NCI-H2107 (cell line): ENCODE results near the gene ATF7.
"Not testable (repeated sequence)": the region's sequence is repeated elsewhere in the genome, so short reads cannot be mapped to it uniquely, and the experiment has no call there.

Source experiments
- DNase-seq: peaks from one replicate; lab custom pipeline; 2025; lab: John Stamatoyannopoulos, UW

ATF7 gene

DNA sequence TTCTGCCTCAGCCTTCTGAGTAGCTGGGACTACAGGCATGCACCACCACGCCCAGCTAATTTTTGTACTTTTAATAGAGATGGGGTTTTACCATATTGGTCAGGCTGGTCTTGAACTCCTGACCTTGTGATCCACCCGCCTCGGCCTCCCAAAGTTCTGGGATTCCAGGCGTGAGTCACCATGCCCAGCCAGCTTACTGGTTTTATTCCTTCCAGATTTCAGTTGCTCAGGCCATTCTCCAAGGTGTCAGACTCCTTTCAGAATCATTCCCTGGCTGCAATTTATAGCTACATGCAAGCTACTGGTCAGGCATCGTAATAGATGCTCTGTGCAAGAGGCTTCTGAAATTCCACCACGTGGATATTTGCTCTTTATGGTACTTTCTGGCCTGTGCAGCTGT is 144.7 kb downstream of the ATF7 start:
- DNase-seq, result not testable (repeated sequence)

DNA sequence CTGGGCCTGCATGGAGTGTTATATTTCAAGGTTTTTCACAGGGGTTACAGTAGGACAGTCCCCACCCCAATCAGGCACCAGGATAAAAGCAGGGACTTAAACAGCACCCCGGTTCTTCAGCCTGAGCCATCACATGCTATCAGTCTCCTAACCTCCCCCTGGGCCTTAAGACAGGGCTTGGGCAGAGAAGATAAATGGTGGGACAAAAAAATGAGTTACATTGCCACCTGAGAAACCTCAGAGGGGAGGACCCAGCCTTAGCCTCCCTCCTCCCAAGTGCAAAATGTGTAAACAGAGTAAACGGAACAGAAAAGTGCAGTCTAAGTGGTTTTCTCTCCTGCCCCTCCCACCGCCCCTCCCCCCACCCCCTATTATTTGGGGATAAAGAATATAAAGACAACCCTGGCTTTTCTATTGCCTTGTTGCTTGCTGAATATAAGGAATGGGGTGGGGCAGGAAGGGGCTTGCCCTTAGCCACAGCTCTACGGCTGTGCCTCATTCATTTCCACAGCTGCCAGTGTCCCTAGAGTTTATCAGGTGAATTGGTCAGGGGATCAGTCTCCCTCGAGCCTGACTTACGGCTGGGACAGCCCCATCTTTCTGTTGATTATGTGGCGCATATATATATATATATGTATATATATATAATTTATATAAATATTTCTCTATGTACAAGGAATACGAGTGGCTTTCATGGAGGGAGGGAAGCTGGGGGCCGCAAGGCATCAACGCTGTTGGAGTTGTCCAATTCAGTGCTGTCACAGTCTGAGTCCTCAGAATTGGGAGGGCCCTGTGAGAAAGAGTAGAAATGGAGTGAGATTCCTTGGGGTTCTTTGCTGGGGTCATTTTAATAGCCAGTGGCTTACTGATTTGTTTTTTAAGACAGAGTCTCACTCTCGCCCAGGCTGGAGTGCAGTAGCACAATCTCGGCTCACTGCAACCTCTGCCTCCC is 145.4 kb downstream of the ATF7 start:
- DNase-seq, result no peak

DNA sequence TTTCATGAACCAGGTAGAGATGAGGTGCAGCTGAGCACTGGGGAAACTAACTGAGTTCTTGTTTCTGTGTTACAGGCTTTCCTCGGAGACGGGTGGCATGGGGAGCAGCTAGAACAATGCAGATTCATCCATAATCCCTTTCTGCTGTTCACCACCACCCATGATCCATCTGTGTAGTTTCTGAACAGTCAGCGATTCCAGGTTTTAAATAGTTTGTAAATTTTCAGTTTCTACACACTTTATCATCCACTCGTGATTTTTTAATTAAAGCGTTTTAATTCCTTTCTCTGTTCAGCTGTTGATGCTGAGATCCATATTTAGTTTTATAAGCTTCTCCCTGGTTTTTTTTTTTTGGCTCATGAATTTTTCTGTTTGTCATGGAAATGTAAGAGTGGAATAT is 146.9 kb downstream of the ATF7 start:
- DNase-seq, result no peak

DNA sequence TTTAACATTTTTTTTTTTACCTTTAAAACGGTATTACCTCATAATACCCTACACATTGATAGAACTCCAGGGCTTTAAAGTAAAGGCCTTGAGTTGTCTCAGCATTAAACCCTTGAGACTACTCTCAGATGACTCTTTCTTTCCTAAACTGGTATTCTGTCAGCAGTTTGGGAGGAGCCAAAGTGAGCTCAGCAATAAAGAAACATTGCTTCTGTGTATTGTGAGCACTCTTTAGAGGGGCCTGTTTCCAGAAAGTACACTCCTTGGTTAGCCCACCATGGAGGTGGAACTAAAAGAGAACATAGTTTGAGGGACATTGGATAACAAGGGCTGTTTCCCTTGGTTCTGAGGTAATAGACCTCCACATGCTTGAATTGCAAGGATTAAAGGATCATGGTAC is 147.3 kb downstream of the ATF7 start:
- no peak for DNase-seq

DNA sequence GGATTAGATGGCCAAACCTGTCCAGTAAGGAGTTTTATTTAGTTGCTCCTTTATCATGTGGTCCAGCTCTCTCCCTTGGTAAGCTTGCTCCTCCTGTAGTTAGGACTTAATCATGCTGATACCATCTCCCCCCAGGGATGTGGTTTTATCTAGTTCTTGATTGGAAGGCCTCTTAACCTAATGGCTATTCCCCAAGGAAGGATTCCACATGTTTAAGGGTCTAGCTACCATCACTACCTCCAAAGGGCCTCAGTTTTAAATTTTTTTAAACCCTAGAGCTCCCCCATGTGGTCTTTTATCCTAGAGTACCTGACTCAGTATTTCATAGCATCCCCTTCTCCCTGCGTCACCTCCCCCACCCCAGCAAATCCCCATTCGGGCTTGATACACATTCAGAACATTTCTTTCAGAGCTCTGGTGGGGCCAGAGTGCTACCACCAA is 149.4 kb downstream of the ATF7 start:
- no peak for DNase-seq

DNA sequence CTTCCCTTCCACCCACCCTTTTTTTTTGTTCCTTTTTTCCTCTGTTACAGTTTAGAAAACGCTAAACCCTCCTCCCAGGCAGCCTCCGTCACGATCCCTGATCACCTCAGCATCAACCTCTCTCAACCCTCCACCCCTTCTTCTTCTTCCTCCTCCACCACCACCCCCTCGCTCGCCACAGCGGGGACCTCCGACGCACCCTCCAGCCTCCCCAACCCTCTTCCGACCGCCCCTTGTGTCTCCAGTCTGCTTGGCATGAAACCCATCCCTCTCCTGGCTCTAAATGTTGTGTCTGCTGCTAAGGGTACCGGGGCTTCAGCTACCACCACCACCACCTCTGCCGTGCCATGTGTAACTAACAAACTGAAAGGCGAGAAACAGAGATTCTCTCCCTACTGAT is 151.4 kb downstream of the ATF7 start:
- no peak for DNase-seq

DNA sequence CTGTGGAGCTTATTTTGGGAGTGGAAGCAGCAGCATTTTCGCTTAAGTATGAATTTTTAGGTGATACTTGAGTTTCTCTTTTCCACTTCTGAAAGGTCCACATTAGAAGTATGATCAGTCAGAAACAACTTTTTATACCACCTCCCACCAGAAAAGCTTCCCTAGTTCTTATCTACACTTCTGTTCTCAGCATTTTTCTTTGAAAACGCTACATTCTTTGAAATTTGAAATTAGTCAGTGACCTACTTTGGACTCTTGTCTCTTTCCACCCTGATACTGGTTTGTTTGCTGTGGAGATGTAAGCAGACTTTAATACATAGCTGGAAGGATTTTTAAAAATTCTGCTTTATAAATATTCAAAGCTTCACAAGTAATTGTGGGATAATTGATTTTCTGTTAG is 152.1 kb downstream of the ATF7 start:
- no peak for DNase-seq

DNA sequence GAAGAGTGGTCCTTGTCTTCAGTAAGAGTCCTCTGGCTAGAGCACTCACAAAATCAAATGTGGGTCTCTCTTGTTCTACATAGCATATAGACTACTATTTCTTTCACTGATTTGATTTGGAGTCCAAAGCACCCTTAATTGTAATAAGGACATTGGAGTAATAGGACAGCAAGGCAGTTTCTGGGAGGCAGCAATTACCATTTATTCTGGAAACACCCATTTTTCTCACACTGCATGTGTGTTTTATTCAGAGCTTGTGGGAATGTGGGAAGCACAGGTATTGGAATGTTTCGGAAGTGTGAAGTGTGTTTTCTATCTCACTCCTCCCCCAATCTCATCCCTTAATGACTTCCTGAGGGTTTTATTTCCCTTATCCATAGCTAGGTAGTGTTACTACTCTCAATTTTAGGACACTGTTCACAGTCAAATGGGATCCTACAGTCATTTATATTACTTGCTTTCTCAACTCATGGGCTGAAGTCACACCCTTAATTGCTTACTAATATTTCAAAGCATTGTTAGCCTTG is 154.1 kb downstream of the ATF7 start:
- DNase-seq, result no peak

DNA sequence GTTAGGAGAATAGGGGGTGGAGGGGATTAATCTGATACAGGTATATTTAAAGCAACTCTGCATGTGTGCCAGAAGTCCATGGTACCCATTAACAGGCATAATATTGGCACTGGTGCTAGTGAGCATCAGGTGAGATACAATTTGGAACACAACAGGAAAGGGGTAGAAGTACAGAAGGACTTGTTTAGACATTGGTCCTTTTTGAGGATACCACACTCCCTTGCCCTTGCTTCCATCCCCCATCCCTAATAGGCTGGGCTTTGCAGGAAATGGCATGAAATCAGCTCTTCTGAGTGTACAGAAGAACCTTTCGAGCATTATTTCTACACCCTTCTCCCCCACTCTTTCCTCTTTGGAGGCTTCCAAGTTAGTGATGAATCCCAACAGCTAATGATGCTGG is 157.9 kb downstream of the ATF7 start:
- no peak for DNase-seq

DNA sequence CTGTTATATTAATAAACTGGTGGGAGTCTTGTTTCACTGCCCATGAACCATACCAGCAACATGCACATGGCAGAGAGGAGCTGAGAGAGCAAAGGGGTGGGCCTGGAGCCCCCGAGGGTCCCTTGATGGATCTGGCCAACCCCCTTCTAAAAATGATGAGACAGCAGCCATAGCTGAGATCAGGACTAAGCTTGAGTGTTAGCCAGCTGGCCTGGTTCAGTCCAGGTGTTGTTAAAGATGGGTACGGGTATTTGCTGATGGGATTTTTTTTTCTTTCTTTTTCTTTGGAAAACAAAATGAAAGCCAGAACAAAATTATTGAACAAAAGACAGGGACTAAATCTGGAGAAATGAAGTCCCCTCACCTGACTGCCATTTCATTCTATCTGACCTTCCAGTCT is 158.3 kb downstream of the ATF7 start:
- DNase-seq, result no peak

DNA sequence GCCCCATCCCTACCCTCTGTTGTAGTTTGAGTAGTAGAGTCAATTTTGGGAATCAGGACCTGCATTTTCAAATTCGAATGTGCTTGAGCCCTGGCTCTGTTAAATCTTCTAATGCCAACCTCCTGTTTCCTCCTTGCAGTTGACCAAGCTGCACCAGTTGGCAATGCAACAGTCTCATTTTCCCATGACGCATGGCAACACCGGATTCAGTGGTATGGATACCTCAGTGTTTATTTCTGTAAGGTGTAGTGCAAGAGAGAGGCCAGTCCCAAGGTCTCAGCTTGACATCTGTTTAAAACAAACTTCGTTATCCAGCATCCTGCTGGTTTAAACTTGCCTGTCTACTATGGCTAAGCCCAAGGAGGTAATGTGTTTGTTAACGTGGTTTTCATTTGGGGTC is 159.1 kb downstream of the ATF7 start:
- no peak for DNase-seq

DNA sequence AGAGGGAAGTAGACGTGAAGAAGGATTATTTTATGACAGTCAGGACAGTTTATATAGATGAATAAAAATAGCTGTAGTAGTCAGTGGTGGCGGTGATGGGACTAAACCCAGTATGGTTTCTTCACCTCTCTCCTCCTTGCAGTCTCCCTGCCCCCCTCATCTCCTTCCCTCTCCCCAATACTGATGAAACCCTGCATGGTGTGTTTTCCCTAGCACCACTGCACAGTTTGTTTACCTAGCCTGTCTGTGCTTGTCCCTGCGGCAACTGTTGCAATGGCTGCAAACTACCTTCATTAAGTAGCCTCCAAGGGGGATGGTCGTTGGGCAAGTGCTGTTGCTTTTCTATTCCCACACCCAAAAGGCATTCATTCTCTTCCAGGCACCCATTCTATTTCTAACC is 159.5 kb downstream of the ATF7 start:
- no peak for DNase-seq

DNA sequence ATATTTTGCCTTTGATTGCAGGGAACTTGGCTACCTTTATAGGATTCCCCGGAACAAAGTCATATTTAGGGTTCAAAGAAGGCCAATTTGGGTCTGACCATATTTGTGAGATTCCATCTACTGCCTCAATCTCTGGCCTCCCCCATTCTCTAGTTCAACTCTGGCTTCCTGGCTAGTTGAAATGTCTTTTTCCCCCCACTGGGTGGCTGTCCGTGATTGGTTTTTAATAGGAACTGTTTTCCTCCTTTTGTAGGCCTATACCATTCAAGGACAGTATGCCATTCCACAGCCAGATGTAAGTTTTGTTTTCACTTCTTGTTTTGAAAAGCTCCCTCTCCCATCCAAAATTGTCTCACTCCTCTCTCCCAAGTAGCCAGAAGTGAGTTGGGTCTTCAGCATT is 160.5 kb downstream of the ATF7 start:
- no peak for DNase-seq

DNA sequence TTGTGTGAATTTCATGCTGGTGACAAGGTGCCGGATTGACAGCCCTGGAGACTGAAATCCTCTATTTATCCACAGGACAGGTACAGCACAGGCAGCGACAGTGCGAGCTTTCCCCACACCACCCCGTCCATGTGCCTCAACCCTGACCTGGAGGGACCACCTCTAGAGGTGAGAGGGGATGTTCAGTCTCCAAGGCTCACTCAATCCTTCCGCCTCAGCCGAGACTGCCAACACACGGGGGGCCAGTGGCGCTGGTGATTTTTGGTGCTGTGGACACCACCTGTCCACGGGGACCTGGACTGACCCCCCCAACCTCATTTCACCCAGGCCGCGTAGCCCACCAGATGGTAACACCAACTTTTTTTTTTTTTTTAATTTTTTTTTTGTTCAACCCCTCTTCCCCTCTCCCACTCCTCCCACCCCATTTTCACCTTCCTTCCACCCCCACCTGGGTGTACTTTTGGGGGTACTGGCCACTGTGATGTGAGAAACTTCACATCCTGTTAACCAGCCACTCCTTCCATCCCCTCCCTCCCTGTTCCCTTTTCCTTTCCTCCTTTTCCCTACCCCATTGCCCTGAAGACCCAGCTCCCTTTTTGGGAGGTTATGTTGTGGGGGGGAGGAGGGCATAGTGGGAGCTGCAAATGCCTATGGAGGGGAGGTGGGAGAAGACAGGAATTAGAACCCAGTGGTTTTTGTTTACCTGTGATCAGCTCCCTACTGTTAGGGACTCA is 161.3 kb downstream of the ATF7 start:
- DNase-seq, result no peak

DNA sequence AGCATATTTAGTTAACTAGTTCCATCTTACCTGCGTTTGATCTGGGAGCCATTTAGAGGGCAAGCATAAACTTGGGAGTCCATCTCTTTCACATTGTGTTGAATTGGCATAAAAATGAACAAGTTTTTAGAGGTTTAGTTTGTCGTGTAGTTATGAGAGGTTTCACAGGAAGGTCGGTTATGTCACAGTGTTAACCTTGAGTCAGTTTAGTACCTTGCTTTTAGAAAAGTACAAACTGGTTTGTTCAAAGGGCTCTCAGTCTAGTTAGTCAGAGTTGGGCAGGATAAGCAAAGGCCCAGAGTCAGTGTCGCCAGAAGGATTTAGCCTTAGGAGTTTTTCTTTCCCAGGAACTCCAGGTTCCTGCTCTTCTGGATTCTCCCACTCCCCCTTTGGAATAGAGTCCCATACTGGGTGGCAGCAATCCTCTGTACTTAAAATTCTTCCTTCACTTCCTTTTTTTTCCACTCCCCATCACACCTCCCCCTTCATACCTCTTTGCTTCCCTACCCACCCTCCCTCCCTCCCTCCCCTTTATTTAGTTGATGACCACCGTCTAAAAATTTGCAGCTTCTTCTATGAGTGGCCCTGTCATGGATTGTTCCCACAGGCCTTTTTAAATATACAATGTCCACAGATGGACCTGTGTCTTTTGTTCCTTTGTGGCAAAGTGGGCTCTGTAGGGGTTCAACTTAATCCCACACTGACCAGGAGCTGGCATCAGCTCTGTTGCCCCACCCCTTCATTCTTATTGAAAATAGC is 162.2 kb downstream of the ATF7 start:
- DNase-seq, result no peak

DNA sequence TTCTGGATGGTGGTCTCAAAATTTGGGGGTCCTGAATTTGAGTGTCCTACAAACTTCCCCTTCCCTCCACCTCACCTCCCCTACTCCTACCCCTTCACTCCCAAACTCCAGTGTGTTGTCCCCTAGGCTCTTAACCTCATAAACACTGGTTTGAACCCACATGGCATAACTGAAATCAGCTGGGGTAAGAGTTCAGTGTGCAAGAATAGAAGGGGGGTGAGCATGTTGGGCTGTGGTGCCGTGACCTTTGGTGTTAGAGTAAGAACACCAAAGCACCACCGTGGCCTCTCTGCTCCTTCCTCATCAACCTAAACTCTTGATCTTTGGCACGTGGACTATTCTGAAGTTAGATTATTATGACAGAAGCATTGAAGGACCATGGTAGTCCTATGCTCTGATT is 163.2 kb downstream of the ATF7 start:
- DNase-seq, result no peak

DNA sequence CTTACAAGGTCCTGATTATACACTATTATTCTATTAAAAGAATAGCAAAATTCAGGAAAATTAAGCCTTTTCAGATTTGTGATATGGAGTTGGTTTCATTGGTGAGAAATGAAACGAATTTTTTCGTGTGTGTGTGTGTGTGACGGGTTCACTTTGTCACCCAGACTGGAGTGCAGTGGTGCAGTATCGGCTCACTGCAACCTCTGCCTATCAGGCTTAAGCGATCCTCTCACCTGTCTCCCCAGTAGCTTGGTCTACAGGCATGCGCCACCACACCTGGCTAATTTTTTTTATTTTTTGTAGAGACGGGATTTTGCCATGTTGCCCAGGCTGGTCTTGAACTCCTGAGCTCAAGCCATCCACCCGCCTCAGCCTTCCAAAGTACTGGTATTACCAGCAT is 164.6 kb downstream of the ATF7 start:
- no peak for DNase-seq

DNA sequence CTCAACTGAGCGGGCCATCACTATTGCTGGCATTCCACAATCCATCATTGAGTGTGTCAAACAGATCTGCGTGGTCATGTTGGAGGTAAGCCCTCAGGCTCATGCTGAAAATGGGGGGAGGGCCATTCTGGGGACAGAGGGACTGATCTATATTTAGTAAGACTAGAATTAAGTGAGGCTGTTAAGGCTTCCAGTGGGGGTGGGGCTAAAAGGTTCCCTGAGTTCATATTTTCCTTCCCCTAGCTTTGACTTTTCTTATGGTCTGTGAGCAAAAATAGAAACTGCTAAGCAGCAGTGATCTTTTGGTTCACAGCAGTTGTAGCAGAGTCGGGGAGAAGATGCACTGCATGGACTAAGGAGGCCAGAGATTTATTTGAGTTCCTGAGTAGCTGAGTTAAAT is 165.1 kb downstream of the ATF7 start:
- no peak for DNase-seq

DNA sequence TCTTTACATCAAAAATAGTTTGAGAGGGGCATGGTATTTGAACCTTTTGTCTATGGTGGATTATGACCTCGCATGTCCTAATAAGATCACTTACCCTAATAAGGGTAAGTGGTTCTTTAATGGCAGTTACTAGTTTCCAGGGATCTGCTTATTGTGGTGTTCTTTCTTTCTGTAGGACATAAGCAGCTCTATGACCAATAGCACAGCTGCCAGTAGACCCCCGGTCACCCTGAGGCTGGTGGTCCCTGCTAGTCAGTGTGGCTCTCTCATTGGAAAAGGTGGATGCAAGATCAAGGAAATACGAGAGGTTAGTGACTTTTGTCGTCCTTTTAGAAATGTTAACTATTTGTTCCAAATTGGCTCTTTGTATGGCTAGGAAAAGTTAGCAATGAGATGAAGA is 167.1 kb downstream of the ATF7 start:
- DNase-seq, result no peak
